A673 (cell line): ENCODE measurements around the gene TRIM10. TPM values are rescaled to one million over a fixed set of nuclear protein-coding genes. Genes with fewer than 3 reads are reported as not detected.

Experiments
- BruUV-seq: library from RNA; stranded (reverse); fragments of 400-500 nt; replicated peaks from 2 replicates; lab custom pipeline; 2021; lab: Mats Ljungman, UMichigan
- CTCF ChIA-PET: fragments of 300-600 bp; sonication (Branson Sonifier 250); formaldehyde crosslinking; loops from one replicate; lab custom pipeline; 2022; ENCODE audit warnings: antibody characterized with exemption; lab: Charles Lee
- POLR2A ChIA-PET: fragments of 300-600 bp; sonication (Branson Sonifier 250); formaldehyde crosslinking; loops from one replicate; lab custom pipeline; 2022; ENCODE audit warnings: antibody characterized with exemption; ENCODE audit not compliant: low non-redundant PET; lab: Charles Lee
- DNase-seq: peaks from one replicate; pipeline ENCODE4 v3.0.0-alpha.2; 2015; ENCODE audit warnings: low spot score
- H3K27ac ChIP-seq: fragments of 200-600 bp; sonication (generic); 2 replicates; pipeline ENCODE4 v1.5.1; 2016; ENCODE audit warnings: mixed run types, low read depth, mild to moderate bottlenecking, mixed read lengths, antibody characterized with exemption, low read length; ENCODE audit not compliant: poor library complexity, severe bottlenecking
- H3K27me3 ChIP-seq: fragments of 200-600 bp; sonication (generic); replicated peaks from 2 replicates; pipeline ENCODE4 v1.6.1; 2017; ENCODE audit warnings: mixed run types, low read depth, mild to moderate bottlenecking, mixed read lengths, antibody characterized with exemption, low read length; ENCODE audit not compliant: insufficient read depth, poor library complexity
- H3K36me3 ChIP-seq: fragments of 200-600 bp; sonication (generic); 2 replicates; pipeline ENCODE4 v1.6.1; 2016; ENCODE audit warnings: mixed run types, mild to moderate bottlenecking, mixed read lengths, antibody characterized with exemption, low read length; ENCODE audit not compliant: insufficient read depth, poor library complexity, severe bottlenecking
- H3K4me1 ChIP-seq: fragments of 200-600 bp; sonication (generic); 2 replicates; pipeline ENCODE4 v1.6.1; 2017; ENCODE audit warnings: mixed run types, mild to moderate bottlenecking, mixed read lengths, antibody characterized with exemption, low read length; ENCODE audit not compliant: insufficient read depth, poor library complexity, severe bottlenecking
- H3K4me3 ChIP-seq: fragments of 200-600 bp; sonication (generic); 2 replicates; pipeline ENCODE4 v1.5.1; 2016; ENCODE audit warnings: low read depth, mixed run types, mild to moderate bottlenecking, mixed read lengths, low read length; ENCODE audit not compliant: poor library complexity, severe bottlenecking
- H3K9me3 ChIP-seq: fragments of 200-600 bp; sonication (generic); 2 replicates; pipeline ENCODE4 v1.6.1; 2016; ENCODE audit warnings: mixed run types, low read depth, mild to moderate bottlenecking, mixed read lengths, antibody characterized with exemption, low read length; ENCODE audit not compliant: poor library complexity, severe bottlenecking
- EZH2 ChIP-seq: fragments of 200-600 bp; sonication (generic); IDR thresholded peaks from 2 replicates; pipeline ENCODE4 v1.6.1; 2017; ENCODE audit warnings: borderline replicate concordance, low read depth, mild to moderate bottlenecking, mixed read lengths, antibody characterized with exemption, low read length; ENCODE audit not compliant: poor library complexity, severe bottlenecking
- intact Hi-C: fragments of 100-400 bp; cut with micrococcal nuclease; formaldehyde crosslinking; loops from one replicate; pipeline ENCODE4 v1.10.0; 2022; ENCODE audit not compliant: unreplicated experiment
- total RNA-seq: library from RNA; stranded (reverse); gene quantifications from 2 replicates; pipeline ENCODE4 v1.2.3, GENCODE V29; 2021
- TF ChIP-seq, protein P1 (sequence below): fragments of 300-800, 200-600 bp; sonication (generic); conservative IDR thresholded peaks from 2 replicates; pipeline ENCODE4 v1.5.1; 2017; ENCODE audit warnings: low read depth, mild to moderate bottlenecking, antibody characterized with exemption, low read length, moderate library complexity, mixed read lengths

TRIM10 gene
- total RNA-seq, 1 experiment from 2014 or later = not detected

DNA sequence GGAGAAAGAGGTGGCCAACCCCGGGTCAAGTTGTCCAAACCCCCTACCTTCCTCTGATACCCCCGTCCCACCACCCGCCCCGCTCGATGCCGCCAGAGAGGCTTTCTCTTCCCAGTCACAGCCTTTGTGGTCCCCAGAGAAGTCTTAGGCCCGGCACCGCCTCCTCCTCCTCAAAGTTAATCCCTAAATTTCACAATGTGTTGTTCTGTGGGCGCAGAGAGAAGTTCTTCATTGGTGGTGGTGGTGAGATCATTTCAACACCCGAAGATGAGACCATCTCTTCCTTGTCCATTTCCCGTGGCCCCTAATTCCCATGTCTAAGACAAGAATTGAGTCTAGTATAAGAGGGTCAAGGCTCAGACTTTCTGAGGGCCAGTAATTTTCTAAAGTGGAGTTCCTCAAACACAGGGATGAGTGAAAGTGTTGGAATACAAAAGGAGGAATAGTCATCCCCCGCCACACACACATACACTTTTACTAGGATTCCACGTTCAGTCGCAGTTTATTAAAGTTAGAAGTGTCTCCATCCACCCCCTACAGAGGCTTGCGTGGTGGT, 58.5 kb downstream of the TRIM10 start:
- ChIA-PET CTCF (interaction anchor here (1.0 to 2.6 kb wide), 4 partner anchors 11 to 43 kb away, joined by 3 to 47 read pairs (median 6); no protein-coding TSS in a partner anchor), POLR2A (interaction anchor here (0.7 kb wide), 1 partner anchor 264 kb away, joined by 3 read pairs; no protein-coding TSS in a partner anchor)
- Histone ChIP-seq H3K36me3 (no peaks in the 10 kb centered on the region), H3K27ac (peak overlapping the region; percentile 29), H3K4me1 (peaks cover 18% of the 10 kb centered on the region), H3K9me3 (no peaks in the 10 kb centered on the region), H3K27me3 (peaks cover 44% of the 10 kb centered on the region), H3K4me3 (peak overlapping the region; percentile 48)
- peak; percentile 74 for DNase-seq
- intact Hi-C loops = loop anchor here (5.0 to 10.0 kb wide), 2 partner anchors 35 to 292 kb away; partner anchors contain the start of gene PPP1R11
- TF ChIP-seq EZH2 = no peak
- TF ChIP-seq, protein P1, sequence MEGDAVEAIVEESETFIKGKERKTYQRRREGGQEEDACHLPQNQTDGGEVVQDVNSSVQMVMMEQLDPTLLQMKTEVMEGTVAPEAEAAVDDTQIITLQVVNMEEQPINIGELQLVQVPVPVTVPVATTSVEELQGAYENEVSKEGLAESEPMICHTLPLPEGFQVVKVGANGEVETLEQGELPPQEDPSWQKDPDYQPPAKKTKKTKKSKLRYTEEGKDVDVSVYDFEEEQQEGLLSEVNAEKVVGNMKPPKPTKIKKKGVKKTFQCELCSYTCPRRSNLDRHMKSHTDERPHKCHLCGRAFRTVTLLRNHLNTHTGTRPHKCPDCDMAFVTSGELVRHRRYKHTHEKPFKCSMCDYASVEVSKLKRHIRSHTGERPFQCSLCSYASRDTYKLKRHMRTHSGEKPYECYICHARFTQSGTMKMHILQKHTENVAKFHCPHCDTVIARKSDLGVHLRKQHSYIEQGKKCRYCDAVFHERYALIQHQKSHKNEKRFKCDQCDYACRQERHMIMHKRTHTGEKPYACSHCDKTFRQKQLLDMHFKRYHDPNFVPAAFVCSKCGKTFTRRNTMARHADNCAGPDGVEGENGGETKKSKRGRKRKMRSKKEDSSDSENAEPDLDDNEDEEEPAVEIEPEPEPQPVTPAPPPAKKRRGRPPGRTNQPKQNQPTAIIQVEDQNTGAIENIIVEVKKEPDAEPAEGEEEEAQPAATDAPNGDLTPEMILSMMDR = no peak
- no TSS peak for BruUV-seq

Other genes with a start within 250 kb of the TRIM10 start
- 190 TPM in 2 replicates for gene HLA-A, start 218.7 kb downstream of the TRIM10 start, total RNA-seq
- gene POLR1H, start 99.9 kb downstream of the TRIM10 start, total RNA-seq = 30.9 and 34.2 TPM in 2 replicates
- gene PPP1R11, start 94.0 kb downstream of the TRIM10 start, total RNA-seq = 46.2 and 46.8 TPM in 2 replicates
- gene RNF39, start 85.4 kb downstream of the TRIM10 start, total RNA-seq = not detected in 2 replicates
- gene TRIM31, start 48.1 kb downstream of the TRIM10 start, total RNA-seq = not detected in 2 replicates
- gene TRIM40, start 25.1 kb downstream of the TRIM10 start, total RNA-seq = not detected in 2 replicates
- not detected in 2 replicates for gene TRIM15, start 2.3 kb upstream of the TRIM10 start, total RNA-seq
- 38.6 and 41.3 TPM in 2 replicates for gene TRIM26, start 52.2 kb upstream of the TRIM10 start, total RNA-seq
- 13.7 and 14.3 TPM in 2 replicates for gene TRIM39, start 165.7 kb upstream of the TRIM10 start, total RNA-seq
- 65.1 and 65.9 TPM in 2 replicates for gene RPP21, start 183.9 kb upstream of the TRIM10 start, total RNA-seq